ENCODE results near the gene LIX1L.

DNA sequence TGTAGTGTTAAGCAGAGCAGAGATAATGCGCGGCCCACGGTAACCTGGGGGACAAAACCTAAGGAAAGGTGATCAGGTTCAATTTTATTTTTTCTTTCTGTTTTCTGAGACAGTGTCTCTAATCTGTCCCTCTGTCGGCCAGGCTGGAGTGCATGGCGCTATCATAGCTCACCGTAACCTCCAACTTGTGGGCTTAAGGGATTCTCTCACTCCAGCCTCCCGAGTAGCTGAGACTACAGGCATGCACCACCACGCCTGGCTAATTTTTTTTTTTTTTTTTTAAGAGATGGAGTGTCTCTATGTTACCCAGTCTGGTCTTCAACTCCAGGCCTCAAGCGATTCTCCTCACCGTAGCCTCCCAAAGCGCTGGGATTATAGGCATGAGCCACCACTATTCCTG, 71.4 kb downstream of the LIX1L start:
- TF ChIP-seq YY1 (IDR thresholded peaks at IDR 0.05; ENCODE audit: insufficient read depth, insufficient read length) (no peak), ZNF274 (IDR thresholded peaks at IDR 0.05; ENCODE audit: low read depth, low read length) (no peak), SUZ12 (IDR thresholded peaks at IDR 0.05; ENCODE audit: extremely low read depth, insufficient read depth, insufficient read length) (no peak)

Data from NT2/D1 (cell line).